Psoas muscle (tissue), 8 donors: Measurements from ENCODE around the gene SLC46A1. TPM values are rescaled to one million over a fixed set of nuclear protein-coding genes. Genes with fewer than 3 reads are reported as not detected.

Experiments
- ATAC-seq, 4 donors: fragments of 200-7000 bp; cut with Tn5 transposase; one replicate each; pipeline ENCODE4 v1.9.1; 2020; ENCODE audit warnings: moderate library complexity in 3 of 4, mild to moderate bottlenecking in 2 of 4
- DNase-seq, 2 donors: peaks; one replicate each; pipeline ENCODE4 v3.0.0-alpha.2; 2020
- H3K27ac ChIP-seq: fragments of 200-600 bp; one replicate; pipeline ENCODE4 v1.8.0; 2022
- H3K27me3 ChIP-seq, 3 donors: fragments of 200-600 bp in 1 of 3; one replicate each; pipeline versions ENCODE4 v1.6.1 to v1.8.0; 2013 to 2022; ENCODE audit warnings: low read length in 2 of 3, mild to moderate bottlenecking in 2 of 3, moderate library complexity in 1 of 3; ENCODE audit not compliant: insufficient read depth in 3 of 3
- H3K36me3 ChIP-seq, 2 donors: fragments of 200-600 bp in 1 of 2; one replicate each; pipeline versions ENCODE4 v1.6.1 to v1.8.0; 2013 to 2022; ENCODE audit warnings: low read depth in 1 of 2, mild to moderate bottlenecking in 1 of 2, moderate library complexity in 1 of 2; ENCODE audit not compliant: insufficient read depth in 1 of 2
- H3K4me1 ChIP-seq: fragments of 200-600 bp; one replicate; pipeline ENCODE4 v1.8.0; 2022
- H3K4me3 ChIP-seq: fragments of 200-600 bp; one replicate; pipeline ENCODE4 v1.8.0; 2022; ENCODE audit warnings: mild to moderate bottlenecking
- H3K9me3 ChIP-seq: fragments of 200-600 bp; one replicate; pipeline ENCODE4 v1.8.0; 2022
- WGBS, 3 donors: extraction: QIAGEN DNeasy Blood & Tissue Kit; methylation state at CpG; one replicate each; pipeline versions ENCODE4 v1.1.6 to v1.1.7; 2013; 5-methylcytosine and 5-hydroxymethylcytosine counted together
- intact Hi-C, 2 donors: fragments of 100-400 bp; cut with DNase I; formaldehyde crosslinking; loops; one replicate each; pipeline versions ENCODE4 v1.11.0 to v1.14.2; 2022
- polyA plus RNA-seq, 3 donors: library from polyadenylated mRNA; stranded (reverse); fragments of 200-250 nt; gene quantifications; one replicate each; pipeline ENCODE4 v1.2.3, GENCODE V29; 2013
- total RNA-seq, 4 donors: library from RNA; stranded (reverse); fragmentation: NEBNext Ultra II Directional in 2 of 4; extraction: Animal tissue kit (Norgen Biotek cat#: 25700) in 2 of 4; gene quantifications; one replicate each; pipeline versions ENCODE4 v1.2.1 to v1.2.4, GENCODE V29; 2021 to 2023
- TF ChIP-seq, protein P1 (sequence below): fragments of 200-600 bp; IDR thresholded peaks from one replicate; pipeline ENCODE4 v1.8.0; 2022; ENCODE audit warnings: antibody characterized with exemption
- donor health status: healthy with polysubstance abuse.
- donor health status: DM: no; HTN: no; CAD: no; lungs with moderate emphysema.
- donor health status: Bipolar disorder and iron deficiency.
- donor health status: healthy.
- donor health status: DM: yes; HTN: yes; CAD: no.
- donor health status: DM: no; HTN: no; CAD: no.
- donor health status: DM: no; HTN: no; CAD: no.
- donor health status: DM: yes; HTN: yes; CAD: no.

SLC46A1 gene
- total and polyA plus RNA-seq, 7 donors = 1.1 to 4.2 (median 2.7) TPM

DNA sequence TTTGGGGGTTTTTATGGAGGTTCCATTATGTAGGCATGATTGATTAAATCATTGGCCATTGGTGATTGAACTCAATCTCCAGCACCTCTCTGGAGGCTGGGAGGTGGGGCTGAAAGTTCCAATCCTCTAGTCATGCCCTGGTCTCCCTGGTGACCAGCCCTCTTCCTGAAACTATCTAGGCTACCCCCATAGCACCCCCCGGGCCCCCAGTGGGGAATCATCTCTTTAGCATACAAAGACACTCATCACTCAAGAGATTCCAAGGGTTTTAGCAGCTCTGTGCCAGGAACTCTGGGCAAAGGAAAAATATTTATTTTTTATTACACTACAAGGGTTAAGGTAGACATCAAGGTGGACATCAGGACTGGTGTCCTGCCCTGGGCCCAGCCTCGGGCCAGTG lies 10.6 kb downstream of the SLC46A1 start:
- Histone ChIP-seq H3K4me3 (no peak overlapping the region), H3K27ac (no peak overlapping the region), H3K4me1 (no peaks in the 10 kb centered on the region), H3K27me3 (no peaks in the 10 kb centered on the region), H3K9me3 (no peaks in the 10 kb centered on the region), H3K36me3 (peaks cover 0 to 68% of the 10 kb centered on the region in 2 donors)
- TF ChIP-seq, protein P1, sequence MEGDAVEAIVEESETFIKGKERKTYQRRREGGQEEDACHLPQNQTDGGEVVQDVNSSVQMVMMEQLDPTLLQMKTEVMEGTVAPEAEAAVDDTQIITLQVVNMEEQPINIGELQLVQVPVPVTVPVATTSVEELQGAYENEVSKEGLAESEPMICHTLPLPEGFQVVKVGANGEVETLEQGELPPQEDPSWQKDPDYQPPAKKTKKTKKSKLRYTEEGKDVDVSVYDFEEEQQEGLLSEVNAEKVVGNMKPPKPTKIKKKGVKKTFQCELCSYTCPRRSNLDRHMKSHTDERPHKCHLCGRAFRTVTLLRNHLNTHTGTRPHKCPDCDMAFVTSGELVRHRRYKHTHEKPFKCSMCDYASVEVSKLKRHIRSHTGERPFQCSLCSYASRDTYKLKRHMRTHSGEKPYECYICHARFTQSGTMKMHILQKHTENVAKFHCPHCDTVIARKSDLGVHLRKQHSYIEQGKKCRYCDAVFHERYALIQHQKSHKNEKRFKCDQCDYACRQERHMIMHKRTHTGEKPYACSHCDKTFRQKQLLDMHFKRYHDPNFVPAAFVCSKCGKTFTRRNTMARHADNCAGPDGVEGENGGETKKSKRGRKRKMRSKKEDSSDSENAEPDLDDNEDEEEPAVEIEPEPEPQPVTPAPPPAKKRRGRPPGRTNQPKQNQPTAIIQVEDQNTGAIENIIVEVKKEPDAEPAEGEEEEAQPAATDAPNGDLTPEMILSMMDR = no peak
- no peak for ATAC-seq
- WGBS, 3 donors = 56 to 88% (median 58%) methylated on average over 2 of the region's 2 CpGs
- no peak for DNase-seq
- intact Hi-C loops = no loop called here

DNA sequence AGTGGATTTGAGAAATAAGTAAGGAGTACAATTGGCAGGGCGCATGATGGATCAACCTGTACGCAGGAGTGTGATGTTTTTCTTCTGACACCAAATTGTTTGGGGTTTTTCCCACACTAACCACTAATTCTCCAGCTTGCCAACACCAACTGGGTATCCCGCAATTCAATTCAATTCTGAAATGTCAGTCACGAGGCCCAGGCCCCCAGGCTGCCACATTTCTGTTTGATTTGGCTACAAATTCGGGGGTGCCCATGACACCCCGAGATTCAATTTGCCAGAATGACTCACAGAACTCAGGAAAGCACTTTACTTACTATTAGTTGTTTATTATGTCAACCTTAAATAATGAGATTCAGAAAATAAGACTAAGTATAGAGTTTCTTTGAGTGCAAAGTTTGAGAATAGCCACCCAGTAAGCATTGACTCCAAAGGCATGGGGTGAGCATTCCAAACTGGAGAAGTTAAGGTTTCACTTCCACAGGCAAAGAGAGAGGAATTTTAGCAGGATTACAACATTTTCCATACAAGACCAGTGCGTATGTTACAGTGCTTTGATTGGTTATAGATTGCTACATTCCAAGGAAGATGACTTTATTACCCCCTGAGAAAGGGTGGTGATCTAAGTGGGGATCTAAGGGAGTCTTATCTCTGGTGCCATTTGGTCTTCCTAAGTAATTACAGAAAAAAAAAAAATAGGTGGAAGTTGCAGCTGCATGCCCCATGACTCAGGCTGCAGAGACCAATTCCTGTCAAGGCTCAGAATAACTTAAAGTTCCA lies 11.5 kb downstream of the SLC46A1 start:
- peak in 1 of 2 donors; percentile 19 for DNase-seq
- ATAC-seq = no peak
- peaks cover 0 to 69% of the 10 kb centered on the region in 2 donors for H3K36me3 ChIP-seq
- no peaks in the 10 kb centered on the region for H3K4me1 ChIP-seq
- no peak overlapping the region for H3K4me3 ChIP-seq
- TF ChIP-seq, protein P1 = no peak
- H3K27me3 ChIP-seq = no peaks in the 10 kb centered on the region
- intact Hi-C loops = no loop called here
- 78 to 86% (median 79%) methylated on average over 7 of the region's 7 CpGs for WGBS, 3 donors
- no peak overlapping the region for H3K27ac ChIP-seq
- H3K9me3 ChIP-seq = no peaks in the 10 kb centered on the region

DNA sequence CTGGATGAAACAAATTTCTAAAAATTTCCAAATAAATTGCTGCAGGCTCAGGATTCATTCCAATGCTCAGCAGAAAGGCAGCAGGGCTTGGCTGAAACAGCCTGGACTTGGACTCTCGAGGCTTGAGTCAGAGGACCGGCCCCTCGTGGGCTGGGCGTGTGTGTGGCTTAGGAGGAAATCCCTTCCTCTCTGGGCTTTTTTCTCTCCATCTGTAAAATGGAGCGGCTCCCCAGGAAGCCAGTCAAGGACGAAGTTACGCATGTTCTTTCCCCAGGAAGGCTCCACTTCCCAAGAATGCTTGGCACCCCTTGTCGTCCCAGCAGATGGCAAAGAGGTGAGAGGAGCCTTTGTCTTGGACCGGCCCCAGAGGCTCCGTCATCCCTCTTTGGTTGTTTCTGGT lies 13.5 kb downstream of the SLC46A1 start:
- no peak for ATAC-seq
- 53 to 68% (median 65%) methylated on average over 10 of the region's 10 CpGs for WGBS, 3 donors

DNA sequence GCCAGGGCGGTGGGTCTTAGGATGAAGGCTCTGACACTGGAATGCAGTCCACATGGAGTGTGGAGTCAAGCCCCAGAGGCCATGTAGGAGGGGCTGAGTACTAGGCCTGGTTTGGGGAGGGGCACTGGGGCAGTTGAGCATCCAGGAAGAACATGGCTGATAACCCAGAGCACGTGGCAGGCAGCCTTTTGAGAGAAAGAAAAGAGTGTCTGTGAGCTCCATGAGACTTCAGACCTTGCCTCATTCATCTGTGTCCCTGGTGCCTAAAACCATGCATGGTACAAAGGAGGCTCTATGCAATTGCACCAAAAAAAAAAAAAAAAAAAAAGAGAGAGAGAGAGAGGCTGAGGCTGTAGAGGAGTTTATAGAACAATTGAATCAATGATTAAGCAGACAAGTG lies 14.6 kb downstream of the SLC46A1 start:
- H3K27ac ChIP-seq = no peak overlapping the region
- ATAC-seq (no peak), DNase-seq (no peak)
- TF ChIP-seq, protein P1 = no peak
- peaks cover 3 to 59% of the 10 kb centered on the region in 2 donors for H3K36me3 ChIP-seq
- H3K9me3 ChIP-seq = no peaks in the 10 kb centered on the region
- H3K27me3 ChIP-seq = no peaks in the 10 kb centered on the region
- no peak overlapping the region for H3K4me3 ChIP-seq
- no peaks in the 10 kb centered on the region for H3K4me1 ChIP-seq
- WGBS, 3 donors = 67 to 83% (median 78%) methylated on average over 2 of the region's 2 CpGs
- intact Hi-C loops = no loop called here

More for the DNA sequence above, 13.5 kb downstream of the SLC46A1 start:
- Histone ChIP-seq H3K27me3 (no peaks in the 10 kb centered on the region), H3K27ac (no peak overlapping the region), H3K4me3 (no peak overlapping the region), H3K36me3 (peaks cover 3 to 67% of the 10 kb centered on the region in 2 donors), H3K9me3 (no peaks in the 10 kb centered on the region), H3K4me1 (no peaks in the 10 kb centered on the region)
- intact Hi-C loops = no loop called here
- no peak for DNase-seq
- TF ChIP-seq, protein P1 = no peak
